GM21619 (cell line): ENCODE measurements around the gene B4GALT2.

Source experiments
- ATAC-seq: cut with Tn5 transposase; IDR thresholded peaks from one replicate; pipeline ENCODE4 v1.9.1; 2021; ENCODE audit not compliant: unreplicated experiment

The B4GALT2 gene

GRCh38 chr1:44000122-44000665, 21.2 kb downstream of the B4GALT2 start:
- ATAC-seq, result no peak

GRCh38 chr1:44002165-44002564, 23.2 kb downstream of the B4GALT2 start:
- ATAC-seq, result no peak

- no peak for ATAC-seq
These were observed 23.7 kb downstream of the B4GALT2 start for GRCh38 chr1:44002606-44003157.

DNA sequence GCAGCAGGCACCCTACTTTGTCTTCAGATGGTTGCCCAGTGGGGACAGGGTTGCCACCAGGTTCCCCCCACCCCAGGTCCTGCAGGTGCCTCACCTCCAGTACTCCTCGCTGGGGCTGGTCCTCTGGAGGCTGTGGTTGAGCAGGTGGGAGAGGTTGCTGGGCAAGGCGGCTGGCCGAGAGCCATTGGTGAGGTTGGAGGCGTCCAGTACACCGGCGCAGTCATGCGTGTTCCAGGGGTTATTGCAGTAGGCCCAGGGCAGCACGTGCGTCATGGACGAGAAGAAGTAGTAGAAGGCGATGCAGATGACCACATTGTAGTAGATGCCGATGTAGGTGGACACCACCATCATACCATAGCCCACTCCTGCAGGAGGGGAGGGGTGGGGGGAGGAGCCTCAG, 29.2 kb downstream of the B4GALT2 start:
- no peak for ATAC-seq

GRCh38 chr1:44010935-44011471, 32.0 kb downstream of the B4GALT2 start:
- no peak for ATAC-seq

GRCh38 chr1:44012404-44012803, 33.4 kb downstream of the B4GALT2 start:
- no peak for ATAC-seq

GRCh38 chr1:44012941-44013609, 34.1 kb downstream of the B4GALT2 start:
- no peak for ATAC-seq

DNA sequence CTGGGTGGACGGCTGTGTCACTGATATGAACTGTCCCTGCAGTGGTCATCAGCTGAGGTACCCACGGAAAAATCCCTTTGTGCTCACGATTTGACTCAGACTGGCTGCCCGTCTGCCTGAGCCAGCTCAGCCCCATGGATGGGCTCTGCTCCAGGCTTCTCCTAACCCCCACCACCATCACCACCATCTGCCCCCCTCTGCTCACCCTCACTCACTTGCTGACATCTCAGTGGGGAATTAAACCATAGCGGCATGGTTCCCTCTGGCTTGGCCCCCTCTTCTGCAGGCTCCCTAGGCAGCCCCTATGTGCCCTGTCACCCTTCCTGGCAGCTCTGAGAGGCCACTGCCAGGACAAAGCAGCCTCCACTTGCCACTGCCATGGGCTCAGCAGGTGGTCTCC, 34.9 kb downstream of the B4GALT2 start:
- no peak for ATAC-seq

DNA sequence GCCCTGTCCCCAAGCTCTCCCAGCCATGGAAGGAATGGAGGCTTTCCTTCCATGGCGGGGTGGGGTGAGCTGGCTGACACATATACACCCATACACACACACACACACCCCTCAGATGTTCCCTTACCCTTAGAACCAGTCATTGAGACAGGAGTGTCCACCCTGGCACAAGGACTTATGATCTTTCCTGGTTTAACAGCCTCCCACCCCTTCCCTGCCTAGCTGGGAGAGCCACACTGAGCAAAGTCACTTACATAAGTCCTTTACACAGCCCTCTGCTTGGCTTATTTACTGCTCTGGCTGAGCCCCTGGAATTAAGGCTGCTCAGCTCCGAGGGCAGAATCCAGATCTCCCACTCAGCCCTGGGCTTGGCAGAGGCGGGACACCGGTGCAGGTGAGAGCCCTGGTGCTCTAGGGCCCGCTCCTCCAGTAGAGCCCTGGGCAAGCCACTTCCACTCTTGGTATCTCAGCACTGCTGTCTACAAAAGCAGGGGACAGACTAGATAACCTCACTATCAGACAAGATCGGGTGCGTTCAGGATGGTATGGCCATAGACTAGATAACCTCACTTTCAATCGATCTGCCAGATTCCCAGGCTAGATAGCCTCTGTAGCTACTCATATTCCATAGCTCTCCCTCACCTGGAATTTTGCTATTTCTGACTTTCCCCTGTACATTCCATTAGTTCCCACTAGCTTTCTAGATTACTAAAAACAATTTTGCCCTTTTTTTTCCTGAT, 35.5 kb downstream of the B4GALT2 start:
- ATAC-seq, result no peak

- ATAC-seq, result no peak
These were observed 36.2 kb downstream of the B4GALT2 start for GRCh38 chr1:44015206-44015605.

DNA sequence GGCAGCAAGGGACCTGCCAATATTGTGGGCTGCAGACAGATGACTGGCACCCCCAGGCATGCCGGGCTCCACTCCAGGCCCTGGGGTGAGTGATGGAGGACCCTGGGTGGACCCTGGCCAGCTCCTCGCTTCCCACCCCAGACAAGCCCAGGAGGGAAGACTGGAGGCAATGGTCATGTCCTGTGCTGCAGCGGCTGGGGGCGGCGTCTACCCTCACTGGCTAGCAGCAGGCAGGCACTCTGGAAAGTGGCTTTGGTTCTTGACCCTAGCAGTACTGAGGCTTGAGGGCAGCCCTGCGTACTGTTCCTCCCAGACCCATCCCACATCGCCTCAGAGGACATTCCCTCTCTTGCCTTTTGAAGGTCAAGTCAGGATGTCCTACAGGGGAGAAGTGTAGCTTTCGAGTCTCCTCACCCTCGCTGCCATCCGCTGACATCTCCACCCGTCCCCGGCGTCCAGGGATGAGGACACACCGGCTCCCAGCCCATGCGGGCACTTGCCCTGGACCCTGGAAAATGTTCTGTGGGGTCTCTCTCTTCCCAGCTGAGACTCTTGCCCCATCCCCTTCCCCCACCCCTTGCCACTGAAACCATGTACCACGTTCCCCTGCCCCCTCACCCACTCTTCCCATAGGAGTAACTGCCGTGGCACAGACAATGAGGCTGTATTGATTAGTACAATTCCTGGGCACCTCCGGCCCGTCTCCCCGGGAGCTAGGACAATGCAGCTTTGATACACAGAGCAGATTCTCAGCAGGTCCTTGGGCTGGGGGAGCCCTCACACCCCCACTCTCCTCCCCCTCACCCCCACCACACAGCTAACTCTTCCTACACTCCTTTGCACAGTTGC, 37.3 kb downstream of the B4GALT2 start:
- no peak for ATAC-seq

DNA sequence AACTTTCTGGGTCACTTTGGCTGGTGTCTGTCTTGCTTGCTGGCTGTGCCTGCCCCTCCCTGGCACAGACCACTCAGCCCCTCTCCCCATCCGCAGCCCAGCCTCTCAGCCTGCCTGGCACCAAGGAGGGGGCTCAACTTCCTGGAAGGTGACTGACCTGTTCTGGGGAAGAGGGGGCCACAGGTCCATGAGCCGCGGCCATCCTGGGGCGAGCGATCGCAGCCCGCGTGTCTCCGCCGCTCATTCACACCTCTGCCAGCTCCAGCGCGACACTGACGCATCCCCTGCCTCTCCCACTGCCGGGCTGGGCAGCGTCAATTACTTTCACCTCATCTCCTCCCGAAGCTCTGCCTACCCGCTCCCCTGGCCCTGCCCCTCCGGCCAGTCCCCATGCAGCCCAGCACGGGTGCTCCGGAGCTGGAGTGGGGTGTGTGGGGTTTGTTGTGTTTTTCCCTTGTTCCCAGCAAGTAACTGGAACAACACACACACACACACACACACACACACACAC, 37.9 kb downstream of the B4GALT2 start:
- no peak for ATAC-seq

DNA sequence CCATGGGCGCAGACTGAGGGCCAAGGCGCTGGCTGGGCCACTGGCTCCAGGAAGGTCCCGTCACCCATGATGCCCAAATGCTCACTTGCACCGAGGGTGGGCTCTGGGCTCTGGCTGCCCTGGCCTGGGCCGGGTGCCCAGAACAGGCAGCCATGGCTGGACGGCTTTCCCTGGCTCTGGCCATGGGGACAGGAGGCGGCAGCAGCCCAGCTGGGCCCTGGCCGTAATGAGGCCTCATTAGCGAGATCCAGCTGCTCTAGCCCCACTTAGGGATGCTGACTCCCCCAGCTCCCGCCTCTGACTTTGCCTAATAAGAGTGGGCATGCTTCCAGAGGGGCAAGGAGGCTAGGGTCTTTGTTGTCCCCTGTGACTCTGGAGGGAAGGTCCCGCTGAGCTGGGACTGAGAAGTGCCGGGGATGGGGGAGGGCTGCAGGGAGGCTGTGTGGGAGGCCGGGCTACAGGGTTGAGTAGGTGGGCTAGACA, 40.5 kb downstream of the B4GALT2 start:
- ATAC-seq, result no peak

- no peak for ATAC-seq
These were observed 41.5 kb downstream of the B4GALT2 start for GRCh38 chr1:44020464-44020863.

DNA sequence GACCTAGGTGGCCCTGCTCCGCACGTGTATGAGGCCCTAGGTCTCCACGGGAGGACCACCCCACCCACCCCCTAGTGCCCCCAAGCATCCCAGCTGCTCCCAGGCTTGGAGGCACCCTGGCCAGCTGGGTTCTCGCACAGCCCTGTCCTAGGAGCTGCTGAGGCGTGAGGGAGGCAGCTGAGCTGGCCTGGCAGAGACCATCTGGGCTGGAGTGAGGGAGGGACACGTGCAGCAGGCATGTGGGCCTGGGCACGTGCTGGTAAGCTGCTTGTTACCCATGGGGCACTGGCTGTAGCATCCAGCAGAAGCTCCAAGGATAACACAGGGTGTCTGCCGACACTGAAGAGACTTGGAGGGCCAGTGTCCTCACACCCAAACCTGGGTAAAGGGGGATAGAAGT, 42.1 kb downstream of the B4GALT2 start:
- no peak for ATAC-seq

DNA sequence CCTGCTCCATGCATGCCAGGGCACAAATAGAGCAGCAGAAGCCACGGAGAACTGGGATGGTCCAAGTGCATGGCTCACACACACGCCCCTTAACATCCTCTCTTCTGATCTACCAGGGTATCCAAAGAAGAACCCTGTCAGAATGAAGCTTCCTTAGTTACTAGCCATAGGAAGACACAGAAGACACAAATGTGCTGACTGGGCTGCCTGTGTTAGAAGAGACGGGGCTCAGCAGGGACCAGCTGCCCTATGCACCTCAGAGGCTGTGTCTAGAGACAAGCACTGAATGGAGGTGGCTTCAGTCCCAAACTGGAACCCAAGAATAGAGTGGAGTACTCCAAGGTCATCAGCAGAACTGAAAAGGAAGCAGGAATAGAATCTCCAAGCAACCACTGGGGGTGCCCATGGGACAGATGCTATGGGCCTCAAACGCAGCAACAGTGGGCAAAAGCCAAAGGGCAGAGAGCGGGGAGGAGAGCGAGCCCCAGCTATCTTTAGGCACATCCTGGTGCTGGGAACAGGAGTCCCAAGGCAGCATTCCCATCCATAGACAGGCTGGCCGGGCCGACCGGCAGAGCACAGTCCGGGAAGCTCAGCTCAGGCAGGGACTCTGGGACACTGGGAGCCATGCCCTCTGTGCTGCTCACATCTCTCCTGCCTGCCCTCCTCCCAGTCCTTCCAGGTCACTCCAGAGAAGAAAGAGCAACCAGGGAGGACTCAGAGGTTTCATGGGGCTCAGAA, 42.7 kb downstream of the B4GALT2 start:
- ATAC-seq, result no peak

GRCh38 chr1:44024031-44024902, 45.3 kb downstream of the B4GALT2 start:
- ATAC-seq, result no peak

DNA sequence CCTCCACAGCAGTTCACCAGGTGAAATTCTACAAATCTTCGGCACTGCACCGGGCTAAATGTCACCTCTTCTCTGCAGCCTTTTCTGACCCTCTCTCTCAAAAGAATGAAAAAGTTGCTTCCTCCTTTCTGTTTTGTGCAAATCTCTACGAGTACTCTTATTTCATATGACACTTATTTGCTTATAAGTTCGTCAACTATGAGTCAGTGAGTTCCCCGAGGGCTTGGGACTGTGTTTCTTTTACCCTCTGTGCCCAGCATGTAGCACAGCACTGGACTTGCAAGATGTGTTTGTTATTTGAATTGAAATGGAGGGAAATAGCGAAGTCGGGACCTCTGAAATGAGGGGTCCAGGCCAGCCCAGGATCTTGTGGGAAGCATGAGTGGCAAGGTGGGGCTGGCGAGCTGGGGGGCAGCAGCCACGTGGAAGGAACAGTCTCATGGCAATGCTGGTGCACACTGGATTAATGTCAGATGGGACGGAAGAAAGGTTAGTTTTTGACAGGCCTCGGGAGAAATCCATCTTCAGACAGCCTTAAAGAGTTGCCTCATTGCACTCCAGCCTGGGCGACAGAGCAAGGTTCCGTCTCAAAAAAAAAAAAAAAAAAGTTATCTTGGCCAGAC, 46.0 kb downstream of the B4GALT2 start:
- no peak for ATAC-seq
